ENCODE results near the gene CHST15. TPM values are rescaled to one million over a fixed set of nuclear protein-coding genes. Genes with fewer than 3 reads are reported as not detected.

Gene CHST15
- total and polyA plus RNA-seq, 2 of the 13 experiments (the other 11 are each of a cell fraction or from before 2014, with no cell fraction given) = 1.4 to 94.7 TPM

GRCh38 chr10:124092250-124092859 is 1.0 kb downstream of the CHST15 start (continued):
- TF ChIP-seq ZNF841 (CRISPR knock-in tag; IDR thresholded peaks at IDR 0.05; ENCODE audit: borderline replicate concordance) (0 out of 2 replicates have a peak, but pooled peaks have one; percentile 46), FOXA3 (CRISPR knock-in tag; IDR thresholded peaks at IDR 0.05) (no peak), CEBPG (CRISPR knock-in tag; IDR thresholded peaks at IDR 0.05) (no peak), SRSF1 (optimal IDR thresholded peaks at IDR 0.05; ENCODE audit: low read depth, low read length) (no peak), ZNF740 (CRISPR knock-in tag; IDR thresholded peaks at IDR 0.05) (no peak), ZNF496 (CRISPR knock-in tag; IDR thresholded peaks at IDR 0.05; ENCODE audit: insufficient replicate concordance) (no peak), ETV5 (CRISPR knock-in tag; IDR thresholded peaks at IDR 0.05; ENCODE audit: borderline replicate concordance) (no peak), MEIS2 (CRISPR knock-in tag; IDR thresholded peaks at IDR 0.05) (no peak), ZNF431 (CRISPR knock-in tag; IDR thresholded peaks at IDR 0.05; ENCODE audit: borderline replicate concordance, low read depth) (no peak), ZNF264 (CRISPR knock-in tag; IDR thresholded peaks at IDR 0.05) (no peak), TFE3 (CRISPR knock-in tag; IDR thresholded peaks at IDR 0.05) (no peak), CSRNP2 (CRISPR knock-in tag; conservative IDR thresholded peaks at IDR 0.05; ENCODE audit: low read depth) (no peak), NCOA5 (CRISPR knock-in tag; IDR thresholded peaks at IDR 0.05) (no peak), TCF7L2 (IDR thresholded peaks at IDR 0.05; ENCODE audit: low read depth, low read length) (no peak), ZNF558 (CRISPR knock-in tag; IDR thresholded peaks at IDR 0.05; ENCODE audit: borderline replicate concordance) (0 out of 2 replicates have a peak, but pooled peaks have one; percentile 30)

All from HepG2 (cell line).